Eye (tissue), 1 donor: ENCODE results near the gene PEMT.
A peak's percentile ranks its signal among the peaks of the same experiment; 100 is the strongest.

Source experiments
- DNase-seq: peaks from one replicate; pipeline ENCODE4 v3.0.0-alpha.2; 2015

Gene PEMT

GRCh38 chr17:17532991-17533390, 58.5 kb downstream of the PEMT start:
- DNase-seq, result no peak

DNA sequence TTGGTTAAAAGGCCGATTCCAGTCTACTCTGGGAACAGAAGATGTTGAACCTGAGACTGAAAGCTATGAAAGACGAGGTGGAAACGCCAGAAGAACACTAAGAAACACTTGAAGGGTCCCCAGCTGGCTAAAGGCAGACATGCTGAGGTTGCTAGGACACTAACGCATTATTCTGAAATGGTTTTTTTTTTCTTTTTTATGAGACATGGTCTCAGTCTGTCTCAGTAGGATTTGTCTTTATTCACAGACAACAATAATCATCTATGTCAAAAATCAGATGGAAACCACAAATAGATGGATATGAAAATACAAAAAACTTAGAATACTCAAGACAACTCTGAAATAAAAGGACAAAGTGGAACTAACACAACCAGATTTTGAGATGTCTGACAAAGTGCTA, 60.4 kb downstream of the PEMT start:
- peak; percentile 60 for DNase-seq

DNA sequence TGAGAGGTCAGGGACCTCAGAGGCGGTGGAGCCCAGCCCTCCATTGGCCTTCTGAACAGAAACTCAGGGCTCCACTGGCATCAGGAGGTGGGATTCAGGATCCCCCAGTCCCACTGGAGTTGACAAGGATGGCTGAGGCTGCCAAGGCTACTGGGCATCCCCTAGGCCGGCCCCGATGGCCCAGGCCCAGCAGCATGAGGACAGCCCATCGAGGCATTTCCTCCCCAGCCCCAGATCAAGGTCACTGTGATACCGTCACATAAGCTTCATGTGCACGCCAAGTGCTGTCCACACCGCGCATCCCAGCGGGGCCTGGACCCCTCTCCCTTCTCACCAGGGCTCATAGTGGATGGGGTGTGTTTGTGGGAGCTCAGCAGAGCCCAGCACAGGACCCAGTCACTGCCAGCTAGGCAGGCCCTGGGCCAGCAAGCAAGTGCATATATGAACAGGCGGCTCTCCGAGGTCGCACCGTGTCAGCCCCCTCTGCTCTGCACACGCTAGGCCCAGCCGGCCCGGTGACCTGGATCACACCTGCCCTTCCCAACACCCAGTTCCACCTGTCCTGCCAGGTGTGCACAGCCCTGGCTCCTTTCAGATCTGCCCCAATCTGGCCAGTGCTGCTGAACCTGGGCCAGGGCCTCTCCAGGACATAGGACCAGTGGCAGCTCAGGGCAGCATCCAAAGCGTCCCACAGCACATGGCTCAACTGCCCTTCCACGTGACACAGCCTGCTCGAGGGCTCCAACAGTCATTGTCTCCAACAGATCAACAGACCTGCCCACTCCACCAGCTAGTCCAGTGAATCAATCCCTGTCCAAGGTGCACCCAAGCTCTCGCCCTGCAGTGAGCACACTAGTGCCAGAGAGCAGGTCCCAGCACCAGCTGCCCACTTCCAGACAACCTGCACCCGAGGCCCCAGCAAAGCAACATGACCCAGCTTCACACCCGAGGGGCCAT, 62.5 kb downstream of the PEMT start:
- no peak for DNase-seq

DNA sequence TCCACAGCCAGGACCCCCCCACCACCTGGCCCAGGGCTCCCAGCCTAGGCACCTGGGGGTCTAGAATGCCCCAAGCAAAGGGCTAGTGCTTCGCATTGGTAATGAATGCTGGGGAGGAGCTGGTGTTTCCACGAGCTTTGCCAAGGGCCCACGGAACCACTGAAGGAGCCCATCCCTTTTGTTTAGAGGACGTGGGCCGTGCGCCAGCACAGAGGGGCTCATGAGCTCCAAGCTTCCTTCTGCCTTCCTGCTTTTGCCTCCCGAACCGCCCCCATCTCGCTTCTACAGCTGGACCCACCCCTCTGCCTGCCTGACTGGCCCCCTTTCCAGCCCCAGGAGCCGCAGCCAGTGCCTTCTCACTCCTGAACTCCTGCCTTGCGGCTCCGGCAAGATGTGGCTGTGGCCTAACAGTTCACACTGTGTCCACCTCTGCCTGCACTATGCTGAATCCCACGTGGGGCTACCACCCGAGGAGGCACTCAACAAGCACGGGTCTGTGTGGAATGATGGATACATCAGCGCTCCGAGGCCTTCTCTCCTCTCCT, 63.5 kb downstream of the PEMT start:
- no peak for DNase-seq

GRCh38 chr17:17527534-17527933, 64.0 kb downstream of the PEMT start:
- DNase-seq, result no peak

- no peak for DNase-seq
These were observed 65.1 kb downstream of the PEMT start for GRCh38 chr17:17526369-17526768.

DNA sequence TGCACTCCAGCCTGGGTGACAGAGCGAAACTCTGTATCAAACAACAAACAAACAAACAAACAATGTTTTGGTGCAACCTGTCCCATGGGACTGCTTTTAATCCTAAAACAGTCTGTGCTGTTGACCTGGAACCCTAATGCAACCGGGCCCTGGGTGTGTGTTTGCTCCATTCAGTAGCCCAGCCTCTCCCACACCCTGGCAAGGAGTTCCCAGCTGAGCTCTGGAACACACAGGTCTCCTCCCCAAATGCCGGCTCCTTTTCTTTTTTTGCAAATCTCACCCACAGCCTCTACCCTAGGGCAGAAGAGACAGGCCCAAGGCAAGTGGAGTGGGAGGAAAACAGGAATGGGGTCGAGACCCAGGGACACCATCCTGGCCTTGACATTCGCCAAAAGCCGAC, 65.6 kb downstream of the PEMT start:
- DNase-seq, result no peak

DNA sequence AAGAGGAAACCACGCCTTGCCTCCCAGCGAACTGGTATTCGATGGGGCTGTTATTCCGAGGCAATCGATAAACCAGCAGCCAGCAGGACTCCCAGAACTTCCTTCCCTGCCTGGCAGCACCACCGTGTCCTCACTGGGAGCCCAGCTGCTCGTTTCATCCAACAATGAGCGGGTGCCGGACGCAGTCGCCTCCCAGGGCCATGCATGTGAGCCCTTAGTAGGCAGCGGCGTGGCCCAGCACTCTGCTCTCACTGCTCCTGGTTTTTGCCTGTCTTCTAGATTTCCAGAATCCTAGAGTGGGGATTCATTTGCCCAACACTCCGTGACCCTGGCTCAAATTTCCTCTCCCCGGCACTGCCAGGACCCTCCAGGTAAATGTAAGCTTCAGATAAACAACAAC, 66.2 kb downstream of the PEMT start:
- DNase-seq, result no peak

DNA sequence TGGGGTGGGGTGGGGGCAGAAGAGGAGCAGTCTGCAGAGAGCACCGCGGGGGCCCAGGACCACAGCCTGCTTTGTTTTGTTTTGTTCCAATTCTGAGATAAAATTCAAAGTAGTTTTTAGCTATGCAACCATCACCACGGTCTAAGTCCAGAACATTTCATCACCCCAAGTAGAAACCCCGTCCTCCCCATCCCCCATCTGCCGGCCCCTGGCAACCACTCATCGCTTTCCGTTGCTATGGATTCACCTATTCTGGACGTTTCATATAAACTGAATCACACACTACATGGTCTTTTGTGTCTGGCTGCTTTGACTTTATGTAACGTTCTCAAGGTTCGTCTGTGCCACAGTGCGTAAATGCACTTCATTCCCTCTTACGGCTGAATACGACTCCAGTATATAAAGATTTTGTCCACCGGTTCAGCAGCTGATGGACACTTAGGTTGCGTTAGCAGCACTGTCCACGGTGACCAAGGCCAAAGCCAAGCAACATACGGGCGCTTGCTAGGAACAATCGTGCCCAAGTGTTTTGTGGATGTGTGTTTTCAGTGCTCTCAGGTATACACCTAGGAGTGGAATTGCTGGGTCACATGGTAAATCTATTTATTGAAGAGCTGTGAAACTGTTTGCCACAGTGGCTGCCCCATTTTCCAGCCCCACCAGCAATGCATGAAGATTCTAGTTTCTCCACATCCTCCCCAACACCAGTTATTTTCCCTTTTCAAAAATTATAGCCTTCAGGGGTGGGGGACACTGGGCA, 67.6 kb downstream of the PEMT start:
- DNase-seq, result no peak

DNA sequence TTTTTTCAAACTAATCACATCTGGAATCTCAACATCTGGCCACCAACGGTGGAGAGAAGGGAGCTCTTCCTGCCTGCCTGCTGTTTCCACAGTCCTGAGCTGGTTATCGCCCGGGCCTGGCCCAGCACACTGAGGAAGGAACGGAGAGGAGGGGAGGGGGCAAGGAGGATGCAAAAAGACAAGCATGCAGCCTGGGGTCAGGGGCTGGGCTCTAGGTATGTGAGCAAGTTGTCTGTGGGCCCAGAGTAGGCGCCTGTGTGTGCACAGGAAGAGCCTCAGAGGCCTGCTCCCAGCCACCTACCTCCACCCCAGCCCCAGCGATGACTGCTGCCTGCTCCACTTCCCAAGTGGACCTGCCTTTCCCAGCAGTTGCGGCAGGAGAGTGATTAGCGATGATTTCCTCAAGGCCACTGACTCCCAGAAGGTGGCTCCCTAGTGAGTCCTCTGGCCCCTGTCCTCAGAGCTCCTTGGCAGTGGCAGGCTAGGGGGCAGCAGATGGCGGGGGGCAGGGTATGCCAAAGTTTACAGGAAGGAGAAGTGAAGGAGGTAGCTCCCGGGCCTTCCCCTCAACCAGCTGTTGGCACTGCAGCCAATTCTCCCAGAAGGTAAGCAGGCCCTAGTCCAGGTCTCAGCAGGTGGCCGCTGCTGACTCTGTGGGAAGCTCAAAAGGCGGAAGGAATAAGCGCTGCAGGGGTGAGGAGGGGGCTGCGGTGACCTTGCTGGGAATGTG, 68.3 kb downstream of the PEMT start:
- DNase-seq, result peak; percentile 52

GRCh38 chr17:17520599-17521232, 70.8 kb downstream of the PEMT start:
- no peak for DNase-seq

DNA sequence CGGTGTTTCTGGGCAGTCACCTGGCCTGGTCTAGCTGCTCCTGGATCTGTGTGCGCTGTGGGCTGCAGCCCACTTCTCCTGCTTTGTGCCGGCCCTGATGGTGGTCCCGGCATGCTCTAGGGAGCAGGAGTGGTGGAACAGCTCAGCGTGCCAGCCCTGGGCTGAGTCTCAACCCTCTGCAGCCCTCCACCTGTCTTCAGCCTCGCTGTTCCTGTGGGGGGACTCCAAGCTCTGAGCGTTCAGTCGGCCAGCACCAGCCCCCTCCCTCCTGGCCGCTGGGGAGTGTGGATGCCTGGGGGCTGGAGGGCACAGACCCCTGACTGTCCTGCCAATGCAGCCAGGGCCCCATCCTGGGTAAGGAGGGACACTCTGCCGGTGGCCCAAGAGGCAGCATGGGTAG, 71.6 kb downstream of the PEMT start:
- DNase-seq, result no peak

DNA sequence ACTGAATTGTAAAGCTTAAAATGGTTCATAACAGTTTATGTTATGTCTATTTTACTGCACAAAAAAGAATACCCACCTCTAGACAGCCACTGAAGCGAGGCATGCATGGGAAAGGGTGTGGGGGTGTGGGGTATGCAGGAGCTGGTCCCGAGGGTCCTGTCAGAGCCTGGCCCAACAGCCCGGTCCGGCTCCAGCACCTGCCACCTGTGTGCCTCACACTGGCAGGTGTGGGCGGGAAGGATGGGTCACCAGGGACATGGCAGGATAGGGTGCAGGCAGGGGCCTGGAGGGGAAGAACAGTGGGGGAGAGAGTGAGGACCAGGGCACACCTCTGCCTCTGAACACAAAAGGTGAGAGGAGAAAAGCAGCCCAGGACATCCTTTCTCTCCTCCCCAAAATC, 72.6 kb downstream of the PEMT start:
- no peak for DNase-seq

DNA sequence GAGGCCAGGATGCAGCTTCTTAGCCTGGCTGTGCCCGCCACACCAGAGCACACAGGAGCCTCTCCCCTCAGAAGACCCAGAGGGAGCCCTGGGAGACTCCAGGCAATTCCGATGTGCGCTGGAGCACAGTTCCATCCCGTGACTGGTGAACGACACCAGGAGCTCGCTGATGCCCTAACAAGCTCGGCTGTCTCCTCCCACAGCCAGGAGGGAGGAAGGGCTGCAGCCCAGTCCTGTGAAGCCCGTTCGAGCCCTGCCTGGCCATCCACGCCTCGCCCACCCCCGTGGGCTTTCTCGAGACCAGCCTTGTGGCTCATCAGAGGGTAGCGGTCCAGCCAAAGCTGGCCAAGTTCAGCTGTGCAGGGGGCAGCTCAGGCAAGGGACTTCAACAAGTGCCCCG, 73.5 kb downstream of the PEMT start:
- DNase-seq, result peak; percentile 63

GRCh38 chr17:17516941-17517720, 74.4 kb downstream of the PEMT start:
- DNase-seq, result no peak

DNA sequence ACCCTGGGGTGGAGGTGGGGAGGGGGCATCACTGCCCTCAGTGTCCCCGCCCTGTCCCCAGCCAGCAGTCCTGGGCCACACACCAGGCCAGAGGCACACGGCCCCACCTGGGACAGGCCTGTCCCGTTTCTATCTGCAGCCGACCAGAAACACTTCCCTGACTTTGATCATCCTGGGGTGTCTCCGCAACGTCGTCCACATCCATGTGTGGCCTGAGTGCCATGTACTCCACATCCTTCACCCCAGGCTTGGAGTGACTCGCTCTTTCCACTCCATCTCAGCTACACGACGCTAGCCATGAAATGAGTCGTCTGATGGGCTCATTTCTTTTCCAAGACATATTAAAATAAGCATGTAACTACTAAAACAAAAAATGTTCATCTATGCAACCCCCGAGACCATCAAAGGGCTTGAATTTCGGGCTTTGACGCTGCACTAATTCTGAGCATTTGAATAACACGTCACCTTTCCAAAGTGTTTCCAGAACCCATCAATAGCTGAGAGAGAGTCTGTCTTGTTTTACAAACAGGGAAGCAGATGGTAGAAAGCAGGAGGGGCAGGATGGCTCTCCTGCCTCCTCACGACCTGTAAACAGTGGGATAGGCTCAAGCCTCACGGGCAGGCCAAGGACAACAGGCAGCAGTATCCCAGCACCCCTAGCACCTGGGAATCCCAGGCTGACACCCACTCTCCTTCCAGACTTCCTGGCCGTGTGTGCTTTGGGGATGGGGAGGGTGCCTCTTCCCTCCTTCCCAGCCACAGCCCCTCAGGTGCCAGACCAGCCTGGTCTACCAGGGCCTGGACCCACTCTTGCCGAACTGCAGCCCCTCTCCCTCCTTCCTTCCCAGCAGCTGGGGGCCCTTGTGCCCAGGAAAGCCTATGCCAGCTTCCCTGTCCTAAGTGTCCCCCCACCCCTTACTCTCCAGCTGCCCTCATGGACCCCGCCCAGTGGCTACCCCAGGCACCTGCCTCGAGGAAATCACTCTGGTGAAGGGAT, 75.3 kb downstream of the PEMT start:
- DNase-seq, result peak; percentile 53

DNA sequence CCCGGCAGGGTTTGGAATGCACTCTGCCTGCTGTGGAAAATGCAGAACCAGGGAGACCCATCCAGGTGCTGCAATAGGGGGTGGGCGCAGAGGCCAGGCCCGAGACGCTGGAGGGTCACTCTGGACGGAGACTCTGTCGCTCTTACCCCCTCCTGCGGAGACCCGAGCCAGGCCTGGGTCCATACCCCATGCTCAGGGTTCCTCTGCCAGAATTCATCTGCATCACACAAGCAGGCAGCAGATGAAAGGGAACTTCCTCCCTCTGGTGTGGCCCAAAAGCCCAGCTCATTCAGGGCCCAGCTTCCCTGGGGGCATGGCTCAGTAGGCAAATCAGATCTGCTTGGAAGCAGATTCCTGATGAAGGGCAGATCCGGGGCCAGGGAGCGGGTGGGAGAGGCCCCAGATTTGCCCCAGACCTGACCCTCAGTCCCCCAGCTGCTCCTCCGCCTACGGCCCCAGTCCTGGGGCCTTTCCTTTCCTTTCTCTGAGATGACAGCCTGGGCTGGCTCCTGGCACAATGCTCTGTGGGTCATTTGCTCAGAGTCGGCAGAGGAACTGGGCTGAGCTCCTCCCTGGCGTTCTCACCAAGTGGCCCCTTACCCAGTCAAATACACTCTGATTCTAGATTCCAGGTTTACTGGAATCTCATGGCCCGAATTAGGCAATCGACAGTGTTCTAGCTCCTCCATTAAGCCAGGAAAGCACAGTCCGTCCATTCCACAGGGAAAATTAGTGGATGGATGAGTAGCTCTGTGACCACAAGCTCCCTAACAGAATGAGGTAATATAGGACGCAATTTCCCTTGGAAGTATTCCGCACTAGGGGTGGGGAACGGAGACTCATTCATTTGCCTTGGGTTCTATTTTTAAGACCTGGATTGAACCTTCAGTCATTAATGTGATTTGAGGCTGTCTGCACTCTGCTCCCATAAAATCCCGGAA, 76.2 kb downstream of the PEMT start:
- DNase-seq, result peak; percentile 89

DNA sequence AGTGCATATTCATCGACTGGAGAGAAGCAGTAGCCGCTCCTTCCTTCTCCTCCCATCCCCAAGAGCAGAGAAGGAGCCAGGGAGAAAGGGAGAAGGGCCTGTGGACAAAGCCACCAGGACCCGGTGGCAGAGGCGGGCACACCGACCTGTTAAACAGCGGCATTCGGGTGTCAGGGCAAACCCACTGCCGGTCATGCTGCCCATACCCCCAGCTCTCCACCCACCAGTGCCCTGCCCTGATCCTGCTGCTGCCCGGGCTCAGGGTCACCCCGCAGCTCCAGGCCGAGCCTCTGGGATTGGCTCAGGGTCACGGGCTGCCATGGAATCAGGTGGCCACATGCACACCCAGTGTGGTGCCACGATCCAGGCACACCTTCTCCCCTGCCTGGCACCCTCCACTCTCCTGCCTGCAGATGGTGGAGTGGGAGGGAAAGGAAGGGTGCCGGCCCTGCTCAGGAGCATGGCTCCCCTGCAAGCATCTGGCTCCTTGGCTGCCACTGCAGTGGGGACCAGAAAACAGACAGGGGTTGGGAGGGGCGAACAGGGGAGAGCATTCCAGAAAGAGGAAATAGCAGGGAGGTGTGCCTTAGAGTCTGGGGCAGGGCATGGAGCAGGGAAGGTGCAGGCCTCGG, 77.0 kb downstream of the PEMT start:
- DNase-seq, result no peak

GRCh38 chr17:17513626-17514025, 77.9 kb downstream of the PEMT start:
- no peak for DNase-seq
